ENCODE data around the gene YOD1. TPM values are rescaled to one million over a fixed set of nuclear protein-coding genes. Genes with fewer than 3 reads are reported as not detected.
A peak's percentile ranks its signal among the peaks of the same experiment; 100 is the strongest.

The YOD1 gene
- total RNA-seq, 6 donors from 2014 or later: 6.0 to 24.4 (median 9.4) TPM

DNA sequence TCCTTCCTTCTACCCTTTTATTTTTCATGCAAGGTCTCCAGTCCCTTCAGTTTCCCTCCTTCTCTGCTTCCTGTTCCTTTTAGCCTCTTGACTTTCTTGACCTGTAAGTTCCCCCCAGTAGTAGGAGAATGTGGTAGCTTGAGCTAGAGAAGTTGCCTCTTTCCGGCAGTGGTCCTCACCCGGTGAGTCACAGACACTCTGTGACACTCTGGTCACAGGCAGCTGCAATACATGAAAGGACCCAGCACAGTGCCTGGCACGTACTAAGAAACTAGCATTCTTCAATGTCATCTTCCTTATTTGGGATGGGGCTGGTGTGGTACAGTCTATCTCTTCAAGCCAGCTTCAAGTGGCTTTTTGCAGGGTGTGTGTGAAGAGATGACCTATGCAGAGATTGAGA lies 18.1 kb upstream of the YOD1 start:
- no peaks in the 10 kb centered on the region for H3K27me3 ChIP-seq
- 48 to 70% methylated on average over 3 of the region's 3 CpGs for WGBS, 2 donors
- H3K4me1 ChIP-seq: peaks cover 0 to 5% (median 4%) of the 10 kb centered on the region in 4 donors
- H3K27ac ChIP-seq: peak overlapping the region in 2 of 4 donors; percentile 39 to 68
- TF ChIP-seq POLR2A (IDR thresholded peaks at IDR 0.05): no peak
- TF ChIP-seq, protein P1, sequence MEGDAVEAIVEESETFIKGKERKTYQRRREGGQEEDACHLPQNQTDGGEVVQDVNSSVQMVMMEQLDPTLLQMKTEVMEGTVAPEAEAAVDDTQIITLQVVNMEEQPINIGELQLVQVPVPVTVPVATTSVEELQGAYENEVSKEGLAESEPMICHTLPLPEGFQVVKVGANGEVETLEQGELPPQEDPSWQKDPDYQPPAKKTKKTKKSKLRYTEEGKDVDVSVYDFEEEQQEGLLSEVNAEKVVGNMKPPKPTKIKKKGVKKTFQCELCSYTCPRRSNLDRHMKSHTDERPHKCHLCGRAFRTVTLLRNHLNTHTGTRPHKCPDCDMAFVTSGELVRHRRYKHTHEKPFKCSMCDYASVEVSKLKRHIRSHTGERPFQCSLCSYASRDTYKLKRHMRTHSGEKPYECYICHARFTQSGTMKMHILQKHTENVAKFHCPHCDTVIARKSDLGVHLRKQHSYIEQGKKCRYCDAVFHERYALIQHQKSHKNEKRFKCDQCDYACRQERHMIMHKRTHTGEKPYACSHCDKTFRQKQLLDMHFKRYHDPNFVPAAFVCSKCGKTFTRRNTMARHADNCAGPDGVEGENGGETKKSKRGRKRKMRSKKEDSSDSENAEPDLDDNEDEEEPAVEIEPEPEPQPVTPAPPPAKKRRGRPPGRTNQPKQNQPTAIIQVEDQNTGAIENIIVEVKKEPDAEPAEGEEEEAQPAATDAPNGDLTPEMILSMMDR (IDR thresholded peaks at IDR 0.05): no peak
- TF ChIP-seq EP300 (IDR thresholded peaks at IDR 0.05): no peak
- peak in 1 of 2 donors; percentile 43 for TF ChIP-seq POLR2AphosphoS5 (IDR thresholded peaks at IDR 0.05)
- DNase-seq: peak in 1 of 2 donors; percentile 64
- H3K36me3 ChIP-seq: peaks cover 0 to 67% (median 30%) of the 10 kb centered on the region in 4 donors
- ATAC-seq (ENCODE audit: low FRiP score in 2 of 2): peak in 1 of 2 donors; percentile 42
- H3K9me3 ChIP-seq: no peaks in the 10 kb centered on the region
- H3K4me3 ChIP-seq: no peak overlapping the region

DNA sequence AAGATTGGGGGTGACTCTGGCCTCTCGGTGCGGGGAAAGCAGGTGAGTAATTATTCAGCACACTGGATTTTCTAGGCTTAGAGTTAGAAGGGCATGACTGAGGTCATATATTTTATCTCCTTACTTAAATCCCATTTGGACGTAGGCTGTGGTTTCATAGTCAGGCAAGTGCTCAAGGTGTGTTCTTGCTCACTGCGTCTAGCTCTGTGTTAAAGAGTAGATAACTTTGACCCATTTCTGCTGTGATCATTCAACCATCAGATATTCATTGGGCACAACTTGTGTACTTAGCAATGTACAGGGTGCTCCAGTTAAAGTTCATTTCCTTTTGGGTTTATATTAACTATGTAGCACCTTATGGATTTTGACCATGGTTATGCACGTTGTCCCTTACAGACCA lies 16.7 kb upstream of the YOD1 start:
- DNase-seq: no peak
- no peak for ATAC-seq (ENCODE audit: low FRiP score in 2 of 2)
- Histone ChIP-seq H3K4me1 (peaks cover 0 to 5% (median 5%) of the 10 kb centered on the region in 4 donors), H3K9me3 (no peaks in the 10 kb centered on the region), H3K4me3 (no peak overlapping the region), H3K27ac (no peak overlapping the region), H3K27me3 (no peaks in the 10 kb centered on the region), H3K36me3 (peaks cover 0 to 80% (median 34%) of the 10 kb centered on the region in 4 donors)
- TF ChIP-seq POLR2AphosphoS5 (IDR thresholded peaks at IDR 0.05) (no peak), POLR2A (IDR thresholded peaks at IDR 0.05) (no peak)
- 82 to 85% methylated on average over 5 of the region's 5 CpGs for WGBS, 2 donors

DNA sequence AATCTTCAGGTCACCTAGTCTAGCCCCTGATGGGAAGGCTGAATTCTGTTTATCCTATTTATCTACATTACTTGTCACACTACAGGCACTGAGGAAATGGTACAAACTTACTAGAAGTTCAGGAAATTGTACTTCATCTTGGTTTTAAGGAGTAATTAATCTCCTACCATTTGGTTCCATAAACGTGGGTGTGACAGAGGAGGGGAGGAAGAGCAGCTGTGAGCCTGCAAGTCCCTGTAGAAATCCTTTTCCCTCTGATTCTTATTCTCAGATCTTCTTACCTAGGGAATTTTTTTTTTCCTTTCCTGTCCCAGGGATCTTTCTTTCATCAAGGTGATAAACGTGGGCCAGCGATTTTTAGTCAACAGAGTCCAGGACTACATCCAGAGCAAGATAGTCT lies 16.2 kb upstream of the YOD1 start:
- Histone ChIP-seq H3K4me1 (peaks cover 0 to 5% (median 5%) of the 10 kb centered on the region in 4 donors), H3K27ac (no peak overlapping the region), H3K27me3 (no peaks in the 10 kb centered on the region), H3K36me3 (peaks cover 2 to 78% (median 37%) of the 10 kb centered on the region in 4 donors), H3K9me3 (no peaks in the 10 kb centered on the region), H3K4me3 (peak overlapping the region in 1 of 4 donors; percentile 1)
- 52% methylated on average over 3 of the region's 3 CpGs for WGBS, 2 donors
- DNase-seq (no peak), ATAC-seq (ENCODE audit: low FRiP score in 2 of 2) (no peak)
- TF ChIP-seq, protein P1 (IDR thresholded peaks at IDR 0.05): no peak
- no peak for TF ChIP-seq POLR2A (IDR thresholded peaks at IDR 0.05)
- no peak for TF ChIP-seq EP300 (IDR thresholded peaks at IDR 0.05)

DNA sequence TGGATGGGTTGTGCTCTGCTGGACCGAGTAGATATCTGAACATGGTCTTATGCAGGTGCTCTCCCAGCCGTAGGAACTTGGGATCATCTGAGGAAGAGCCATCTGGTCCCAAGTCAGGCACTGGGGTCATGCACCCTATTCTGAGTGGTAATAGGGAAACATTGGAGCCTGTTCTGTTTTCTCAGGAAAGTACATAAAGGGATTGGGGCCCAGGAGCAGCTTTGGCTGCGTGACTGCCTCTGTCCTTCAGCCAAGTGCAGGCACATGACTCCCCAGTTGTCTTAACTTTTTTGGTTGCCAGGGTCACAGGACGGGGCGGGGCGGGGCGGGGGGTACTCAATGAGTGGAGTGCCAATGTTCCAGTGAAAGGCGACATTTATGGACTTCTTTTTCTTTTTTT lies 13.6 kb upstream of the YOD1 start:
- DNase-seq: peak in 1 of 2 donors; percentile 77
- H3K9me3 ChIP-seq: no peaks in the 10 kb centered on the region
- no peak overlapping the region for H3K4me3 ChIP-seq
- peak overlapping the region; percentile 1 to 65 (median 48) for H3K27ac ChIP-seq
- peaks cover 0 to 11% (median 5%) of the 10 kb centered on the region in 4 donors for H3K4me1 ChIP-seq
- WGBS, 2 donors: 72 to 77% methylated on average over 7 to 8 of the region's 8 CpGs
- TF ChIP-seq, protein P1 (IDR thresholded peaks at IDR 0.05): no peak
- peak in 1 of 4 donors; percentile 10 for TF ChIP-seq POLR2A (IDR thresholded peaks at IDR 0.05)
- H3K27me3 ChIP-seq: no peaks in the 10 kb centered on the region
- peak; percentile 57 to 80 for ATAC-seq (ENCODE audit: low FRiP score in 2 of 2)
- peaks cover 9 to 81% (median 21%) of the 10 kb centered on the region in 4 donors for H3K36me3 ChIP-seq

DNA sequence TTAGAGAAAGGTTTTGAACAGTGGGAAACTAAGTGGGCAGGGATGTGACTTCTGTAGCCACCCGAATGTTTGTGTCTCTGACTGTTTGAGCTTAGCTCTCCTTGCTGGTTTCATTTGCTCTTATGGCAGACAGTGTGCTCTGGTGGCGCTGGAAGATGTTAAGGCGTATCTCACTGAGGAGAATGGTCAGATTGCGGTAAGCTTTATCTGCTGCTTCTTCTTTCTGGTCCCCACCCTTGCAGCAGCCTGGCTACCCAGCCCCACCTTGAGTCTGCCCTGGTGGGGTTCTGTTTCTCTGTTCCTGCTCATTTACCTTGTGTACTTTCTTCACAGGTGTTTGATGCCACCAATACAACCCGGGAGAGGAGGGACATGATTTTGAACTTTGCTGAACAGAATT lies 12.0 kb upstream of the YOD1 start:
- ATAC-seq (ENCODE audit: low FRiP score in 2 of 2) (no peak), DNase-seq (no peak)
- no peak overlapping the region for H3K4me3 ChIP-seq
- WGBS, 2 donors: 91 to 97% methylated on average over 5 of the region's 5 CpGs
- peaks cover 0 to 25% (median 11%) of the 10 kb centered on the region in 4 donors for H3K4me1 ChIP-seq
- H3K9me3 ChIP-seq: no peaks in the 10 kb centered on the region
- H3K27ac ChIP-seq: peak overlapping the region in 2 of 4 donors; percentile 1 to 65
- TF ChIP-seq POLR2AphosphoS5 (IDR thresholded peaks at IDR 0.05) (no peak), EP300 (IDR thresholded peaks at IDR 0.05) (no peak), POLR2A (IDR thresholded peaks at IDR 0.05) (no peak)
- TF ChIP-seq, protein P1 (IDR thresholded peaks at IDR 0.05): no peak
- peaks cover 9 to 69% (median 19%) of the 10 kb centered on the region in 4 donors for H3K36me3 ChIP-seq
- no peaks in the 10 kb centered on the region for H3K27me3 ChIP-seq

Measured in upper lobe of left lung (tissue), 6 donors.